ENCODE data around the gene FLT3. TPM values are rescaled to one million over a fixed set of nuclear protein-coding genes. Genes with fewer than 3 reads are reported as not detected.
A peak's percentile ranks its signal among the peaks of the same experiment; 100 is the strongest.

Gene FLT3
- total RNA-seq, 4 donors from 2014 or later = 0.47 to 1.2 (median 1.2) TPM

- no peak for DNase-seq (ENCODE audit: low spot score in 2 of 2)
- TF ChIP-seq CTCF (IDR thresholded peaks at IDR 0.05) (no peak), EP300 (IDR thresholded peaks at IDR 0.05) (no peak), POLR2AphosphoS5 (IDR thresholded peaks at IDR 0.05) (no peak), POLR2A (IDR thresholded peaks at IDR 0.05) (no peak)
- 8% methylated on average over 15 of the region's 15 CpGs for WGBS
- no peak overlapping the region for H3K27ac ChIP-seq
- H3K9me3 ChIP-seq = no peaks in the 10 kb centered on the region
- H3K36me3 ChIP-seq = no peaks in the 10 kb centered on the region
- peaks cover 92% of the 10 kb centered on the region for H3K27me3 ChIP-seq
- H3K4me1 ChIP-seq = peaks cover 36% of the 10 kb centered on the region
- peak overlapping the region; percentile 15 for H3K4me3 ChIP-seq
These were observed 120.6 kb downstream of the FLT3 start for GRCh38 chr13:27979765-27980279.

- Histone ChIP-seq H3K4me1 (peaks cover 36% of the 10 kb centered on the region), H3K27me3 (peaks cover 96% of the 10 kb centered on the region), H3K27ac (no peak overlapping the region), H3K9me3 (no peaks in the 10 kb centered on the region), H3K4me3 (no peak overlapping the region), H3K36me3 (no peaks in the 10 kb centered on the region)
- 9% methylated on average over 15 of the region's 15 CpGs for WGBS
- peak in 1 of 2 donors; percentile 62 for DNase-seq (ENCODE audit: low spot score in 2 of 2)
- TF ChIP-seq POLR2AphosphoS5 (IDR thresholded peaks at IDR 0.05) = no peak
- no peak for TF ChIP-seq CTCF (IDR thresholded peaks at IDR 0.05)
- no peak for TF ChIP-seq EP300 (IDR thresholded peaks at IDR 0.05)
- no peak for TF ChIP-seq POLR2A (IDR thresholded peaks at IDR 0.05)
These were observed 121.3 kb downstream of the FLT3 start for GRCh38 chr13:27979001-27979643.

GRCh38 chr13:27978301-27978968 is 121.9 kb downstream of the FLT3 start:
- WGBS = 0% methylated on average over 8 of the region's 65 CpGs
- Histone ChIP-seq H3K9me3 (no peaks in the 10 kb centered on the region), H3K27me3 (peaks cover 100% of the 10 kb centered on the region), H3K36me3 (no peaks in the 10 kb centered on the region), H3K4me3 (peak overlapping the region; percentile 20), H3K4me1 (peaks cover 36% of the 10 kb centered on the region), H3K27ac (no peak overlapping the region)
- DNase-seq (ENCODE audit: low spot score in 2 of 2) = peak in 1 of 2 donors; percentile 67
- no peak for TF ChIP-seq POLR2A (IDR thresholded peaks at IDR 0.05)
- no peak for TF ChIP-seq EP300 (IDR thresholded peaks at IDR 0.05)
- no peak for TF ChIP-seq POLR2AphosphoS5 (IDR thresholded peaks at IDR 0.05)
- no peak for TF ChIP-seq CTCF (IDR thresholded peaks at IDR 0.05)

GRCh38 chr13:27977476-27978300 is 122.7 kb downstream of the FLT3 start:
- 6% methylated on average over 43 of the region's 80 CpGs for WGBS
- Histone ChIP-seq H3K27ac (no peak overlapping the region), H3K27me3 (peaks cover 100% of the 10 kb centered on the region), H3K36me3 (no peaks in the 10 kb centered on the region), H3K9me3 (no peaks in the 10 kb centered on the region), H3K4me3 (peak overlapping the region; percentile 20), H3K4me1 (peaks cover 36% of the 10 kb centered on the region)
- TF ChIP-seq POLR2AphosphoS5 (IDR thresholded peaks at IDR 0.05) (no peak), EP300 (IDR thresholded peaks at IDR 0.05) (no peak), CTCF (IDR thresholded peaks at IDR 0.05) (no peak), POLR2A (IDR thresholded peaks at IDR 0.05) (no peak)
- DNase-seq (ENCODE audit: low spot score in 2 of 2) = peak in 1 of 2 donors; percentile 41
